ENCODE measurements around the gene SLC2A2.
"Not testable (repeated sequence)": the region's sequence is repeated elsewhere in the genome, so short reads cannot be mapped to it uniquely, and the experiment has no call there.

SLC2A2 gene

DNA sequence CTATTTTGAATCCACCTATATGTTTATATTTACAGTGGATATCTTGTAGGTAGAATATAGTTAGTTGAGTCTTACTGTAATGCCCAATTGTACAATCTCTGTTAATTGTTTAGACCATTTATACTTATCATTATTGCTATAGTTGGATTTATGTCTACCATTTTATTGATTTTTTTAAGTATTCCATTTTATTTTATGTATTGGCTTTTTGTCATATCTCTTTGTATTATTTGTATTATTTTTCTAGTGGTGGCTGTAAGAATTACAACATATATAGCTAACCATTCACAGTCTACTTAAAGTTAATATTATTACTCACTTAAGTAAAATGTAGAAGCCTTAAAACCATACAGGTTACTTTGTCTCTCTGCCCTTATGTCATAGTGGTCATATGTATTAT lies 46.1 kb downstream of the SLC2A2 start:
- peak in 1 of 2 experiments; percentile 10 for DNase-seq

- no peak for DNase-seq
These were observed 48.4 kb downstream of the SLC2A2 start for GRCh38 chr3:170977949-170978745.

- no peak for DNase-seq
These were observed 50.4 kb downstream of the SLC2A2 start for GRCh38 chr3:170976190-170976519.

DNA sequence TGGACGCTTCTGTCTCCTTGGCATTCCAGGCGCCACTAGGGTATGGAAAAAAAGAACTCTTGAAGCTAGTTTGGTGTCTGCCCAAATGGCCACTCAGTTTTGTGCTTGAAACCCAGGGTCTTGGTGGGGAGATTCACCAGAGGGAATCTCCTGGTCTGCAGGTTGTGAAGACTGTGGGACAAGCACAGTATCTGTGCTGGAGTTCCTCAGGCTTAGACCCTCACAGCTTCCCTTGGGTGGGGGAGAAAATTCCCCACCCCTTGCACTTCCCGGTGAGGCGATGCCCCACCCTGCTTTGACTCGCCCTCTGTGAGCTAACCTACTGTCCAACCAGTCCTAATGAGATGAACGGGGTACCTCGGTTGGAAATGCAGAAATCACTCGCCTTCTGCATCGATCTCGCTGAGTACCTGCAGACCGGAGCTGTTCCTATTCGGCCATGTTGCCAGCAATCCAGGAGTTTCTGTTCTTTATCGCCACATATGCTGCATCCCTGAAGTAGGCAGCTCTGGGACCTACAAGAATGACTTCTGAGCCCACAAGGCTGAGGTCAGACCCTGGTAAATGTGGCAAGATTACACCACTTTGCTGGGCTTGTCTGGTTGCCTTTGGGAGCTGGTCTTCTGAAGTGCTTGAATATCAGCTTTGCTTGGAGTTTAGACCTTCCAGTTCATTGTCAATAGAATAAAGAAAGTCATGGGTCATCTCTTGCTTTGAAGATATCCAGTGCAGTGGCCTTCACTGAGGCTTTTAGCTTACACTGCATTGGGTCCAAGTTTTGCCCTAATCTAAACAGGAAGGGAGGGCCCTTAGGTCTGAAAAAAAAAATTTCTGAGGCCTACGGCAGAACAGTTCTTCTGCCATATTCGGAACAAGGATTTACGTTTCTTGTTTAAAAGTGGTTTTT lies 51.0 kb downstream of the SLC2A2 start:
- DNase-seq = no peak

DNA sequence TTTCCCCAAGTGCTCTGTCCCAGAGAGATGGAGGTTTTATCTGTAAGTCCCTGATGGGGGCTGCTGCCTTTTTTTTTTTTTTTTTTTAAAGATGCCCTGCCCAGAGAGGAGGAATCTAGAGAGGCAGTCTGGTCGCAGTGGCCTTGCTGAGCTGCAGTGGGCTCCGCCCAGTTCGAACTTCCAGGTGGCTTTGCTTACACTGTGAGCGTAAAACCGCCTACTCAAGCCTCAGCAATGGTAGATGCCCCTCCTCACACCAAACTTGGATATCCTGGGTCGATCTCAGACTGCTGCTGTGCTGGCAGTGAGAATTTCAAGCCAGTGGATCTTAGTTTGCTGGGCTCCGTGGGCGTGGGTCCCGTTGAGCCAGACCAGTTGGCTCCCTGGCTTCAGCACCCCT lies 51.6 kb downstream of the SLC2A2 start:
- no peak for DNase-seq

GRCh38 chr3:170972917-170973316 lies 53.6 kb downstream of the SLC2A2 start:
- not testable (repeated sequence) for DNase-seq

DNA sequence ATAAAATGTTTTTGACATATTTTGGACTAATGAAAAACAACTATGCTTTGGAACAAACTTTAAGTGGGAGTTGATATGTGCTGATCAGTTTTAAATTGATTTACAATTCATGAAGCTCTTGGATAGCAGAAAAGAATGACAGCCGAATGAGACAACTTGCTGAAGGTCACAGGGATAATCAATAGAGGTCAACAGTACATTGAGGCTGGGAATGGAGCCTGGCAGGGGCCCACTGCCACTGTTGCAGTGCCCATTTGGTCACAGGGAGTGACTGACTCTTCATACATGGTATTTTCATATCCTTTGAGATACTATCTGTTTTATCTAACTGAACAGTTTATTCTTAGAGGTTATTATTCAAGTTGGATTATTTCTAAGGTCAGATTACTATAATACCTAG lies 59.4 kb downstream of the SLC2A2 start:
- no peak for DNase-seq

GRCh38 chr3:170966495-170966894 lies 60.0 kb downstream of the SLC2A2 start:
- no peak for DNase-seq

DNA sequence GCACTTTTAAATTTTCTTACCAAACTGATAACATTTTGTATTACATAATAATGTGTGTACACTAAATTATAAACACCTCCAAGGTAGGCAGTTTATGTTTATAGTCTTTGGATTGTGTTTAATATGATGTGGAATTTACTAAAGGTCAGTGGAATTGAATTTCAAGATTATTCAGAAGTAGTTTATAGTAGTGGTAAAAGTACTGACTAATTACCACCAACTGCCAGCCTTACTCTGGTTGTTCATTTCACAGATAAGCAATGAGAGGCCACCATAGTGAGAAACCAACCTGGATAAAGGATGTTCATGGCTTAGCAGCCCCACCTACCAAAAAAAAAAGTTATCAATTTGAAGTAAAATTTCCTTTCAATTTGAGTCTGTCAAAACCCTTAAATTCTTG lies 64.1 kb downstream of the SLC2A2 start:
- DNase-seq = no peak

GRCh38 chr3:170961616-170962400 lies 64.7 kb downstream of the SLC2A2 start:
- peak in 1 of 2 experiments; percentile 38 for DNase-seq

GRCh38 chr3:170959457-170959856 lies 67.1 kb downstream of the SLC2A2 start:
- DNase-seq = no peak

GRCh38 chr3:170956647-170957046 lies 69.9 kb downstream of the SLC2A2 start:
- no peak for DNase-seq

DNA sequence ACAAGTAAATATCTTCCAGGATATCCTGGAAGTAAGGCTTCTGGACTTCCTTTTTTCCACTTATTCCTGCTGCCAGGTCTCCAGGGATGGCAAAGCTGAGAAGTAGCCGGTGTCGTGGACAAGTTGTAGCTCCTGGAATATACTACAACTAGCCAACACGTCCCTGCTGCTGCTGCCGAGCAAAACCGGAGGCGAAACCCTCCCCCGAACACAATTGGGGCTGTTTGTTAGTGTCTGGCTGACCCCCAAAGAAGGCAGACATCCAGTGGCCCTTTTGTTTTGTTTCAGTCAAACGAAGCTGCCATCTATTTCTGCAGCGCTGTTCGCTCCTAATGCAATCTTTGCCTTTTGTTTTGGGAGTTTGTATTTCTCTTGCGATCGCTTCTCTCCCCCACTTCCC lies 72.8 kb downstream of the SLC2A2 start:
- no peak for DNase-seq

DNA sequence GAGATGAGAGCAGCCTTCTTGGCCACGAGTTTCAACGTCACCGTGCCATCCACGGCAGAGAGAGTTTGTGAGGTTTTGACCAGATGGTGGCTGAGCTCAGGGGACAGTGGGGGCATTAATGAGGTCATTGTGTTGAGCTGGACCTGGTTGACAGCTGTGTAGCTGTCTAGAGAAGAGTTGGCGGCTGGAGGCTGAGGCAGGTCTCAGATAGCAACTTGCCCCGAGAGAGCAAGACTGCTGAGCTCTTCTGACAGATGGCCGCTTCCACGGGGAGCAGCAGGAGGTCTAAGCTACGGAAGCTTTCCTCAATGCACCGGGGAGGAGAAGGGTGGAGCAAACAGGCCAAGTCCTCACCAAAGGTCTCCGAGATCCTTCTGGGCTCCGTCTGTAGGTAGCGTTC lies 73.3 kb downstream of the SLC2A2 start:
- no peak for DNase-seq

- DNase-seq = no peak
These were observed 77.3 kb downstream of the SLC2A2 start for GRCh38 chr3:170949211-170949610.

DNA sequence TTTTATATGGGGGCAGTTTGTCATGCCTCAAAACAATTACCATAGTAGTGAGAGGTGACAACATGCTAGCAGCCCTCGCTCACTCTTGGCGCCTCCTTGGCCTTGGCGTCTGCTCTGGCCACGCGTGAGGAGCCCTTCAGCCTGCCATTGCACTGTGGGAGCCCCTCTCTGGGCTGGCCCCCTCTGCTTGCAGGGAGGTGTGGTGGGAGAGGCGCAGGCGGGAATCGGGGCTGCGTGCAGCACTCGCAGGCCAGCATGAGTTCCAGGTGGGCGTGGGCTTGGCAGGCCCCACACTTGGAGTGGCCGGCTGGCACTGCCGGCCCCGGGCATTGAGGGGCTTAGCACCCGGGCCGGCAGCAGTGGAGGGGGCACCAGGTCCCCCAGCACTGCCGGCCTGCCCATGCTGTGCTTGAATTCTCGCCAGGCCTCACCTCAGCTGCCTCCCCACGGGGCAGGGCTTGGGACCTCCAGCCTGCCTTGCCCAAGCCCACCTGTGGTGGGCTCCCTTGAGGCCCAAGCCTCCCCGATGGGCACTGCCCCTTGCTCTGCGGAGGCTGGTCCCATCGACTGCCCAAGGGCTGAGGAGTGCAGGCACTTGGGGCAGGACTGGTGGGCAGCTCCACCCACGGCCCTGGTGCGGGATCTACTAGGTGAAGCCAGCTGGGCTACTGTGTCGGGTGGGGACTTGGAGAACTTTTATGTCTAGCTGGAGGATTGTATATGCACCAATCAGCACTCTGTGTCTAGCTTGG lies 79.3 kb downstream of the SLC2A2 start:
- no peak for DNase-seq
